Skin of body (tissue), 2 donors: ENCODE results near the gene TCL1A. TPM values are rescaled to one million over a fixed set of nuclear protein-coding genes. Genes with fewer than 3 reads are reported as not detected.

Experiments
- DNase-seq: peaks from one replicate; lab custom pipeline; 2025; lab: John Stamatoyannopoulos, UW
- total RNA-seq: library from RNA; depleted of rRNA; stranded (reverse); fragments of >200 nt; gene quantifications from one replicate; pipeline ENCODE4 v1.2.3, GENCODE V29; 2014

The TCL1A gene
- total RNA-seq, 1 donor from 2014 or later, result 1.7 TPM

DNA sequence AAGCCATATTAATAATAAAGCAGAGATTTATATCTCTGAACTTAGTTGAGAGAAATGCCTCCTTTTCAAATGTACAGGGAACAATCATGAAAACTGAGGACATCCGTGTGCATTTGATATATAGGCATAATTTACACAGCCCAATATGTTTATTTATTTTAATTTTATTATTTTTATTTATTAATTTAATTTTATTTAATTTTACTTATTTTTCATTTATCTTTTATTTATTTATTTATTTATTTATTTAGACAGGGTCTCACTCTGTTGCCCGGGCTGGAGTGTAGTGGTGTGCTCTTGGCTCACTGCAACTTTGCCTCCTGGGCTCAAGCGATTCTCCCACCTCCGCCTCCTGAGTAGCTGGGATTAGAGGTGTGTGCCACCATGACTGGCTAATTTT lies 8.4 kb downstream of the TCL1A start:
- DNase-seq, result no peak

DNA sequence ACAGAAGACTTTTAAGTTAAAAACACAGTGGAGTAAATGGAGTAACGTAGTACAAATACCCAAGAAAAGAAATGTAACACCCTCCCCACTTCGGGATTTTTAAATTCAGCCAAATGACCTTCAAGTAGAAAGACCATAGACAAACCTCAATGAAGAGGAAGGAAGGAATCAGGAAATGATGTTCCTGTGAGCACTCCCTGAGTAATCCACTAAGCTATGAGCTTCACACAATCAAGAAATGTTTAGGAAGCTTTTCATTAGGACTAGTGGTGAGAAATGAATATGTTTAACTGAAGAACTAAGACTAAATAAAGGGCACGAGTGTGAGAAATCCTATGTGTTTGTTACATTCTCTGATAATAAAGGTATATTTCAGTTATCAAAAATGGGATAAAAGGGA lies 10.1 kb downstream of the TCL1A start:
- no peak for DNase-seq

DNA sequence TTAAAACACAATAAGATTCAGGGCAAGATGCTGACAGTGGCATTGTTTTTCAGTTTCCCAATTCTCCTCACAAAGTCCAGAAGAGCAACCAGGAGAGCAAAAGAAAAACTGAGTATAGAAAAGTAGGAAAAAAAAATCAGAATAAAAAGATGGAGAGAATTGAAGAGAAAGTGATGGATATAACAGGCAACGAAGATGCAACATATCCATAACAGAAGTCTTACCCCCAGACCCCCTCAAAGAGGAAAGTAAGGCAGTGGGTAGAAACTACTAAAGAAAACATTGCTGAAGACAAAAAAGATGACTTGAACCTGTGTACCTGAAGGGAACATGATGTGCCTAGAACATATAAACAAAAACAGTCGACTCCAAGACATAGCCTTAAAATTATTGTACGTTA lies 10.6 kb downstream of the TCL1A start:
- no peak for DNase-seq

DNA sequence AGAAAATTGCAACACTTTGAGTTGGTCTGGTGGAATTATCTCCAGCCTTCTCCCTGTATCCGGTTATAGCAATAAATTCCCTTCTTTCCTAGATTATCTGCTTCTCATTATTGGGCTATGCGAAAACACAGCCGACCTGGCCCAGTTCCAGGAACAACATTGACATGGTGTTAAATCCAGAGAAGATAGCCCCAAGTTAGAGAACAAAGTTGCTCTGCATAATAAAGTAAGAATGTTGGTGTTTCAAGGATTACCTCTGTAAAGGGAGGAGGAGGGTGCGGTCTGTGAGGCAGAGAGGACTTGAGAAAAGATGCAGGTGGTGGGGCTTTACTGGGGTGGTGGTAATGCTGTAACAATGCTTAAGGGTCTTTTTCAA lies 12.1 kb downstream of the TCL1A start:
- no peak for DNase-seq

- no peak for DNase-seq
Measured at GRCh38 chr14:95700221-95700976, 13.5 kb downstream of the TCL1A start.

- DNase-seq, result no peak
Measured at GRCh38 chr14:95699412-95699811, 14.5 kb downstream of the TCL1A start.

DNA sequence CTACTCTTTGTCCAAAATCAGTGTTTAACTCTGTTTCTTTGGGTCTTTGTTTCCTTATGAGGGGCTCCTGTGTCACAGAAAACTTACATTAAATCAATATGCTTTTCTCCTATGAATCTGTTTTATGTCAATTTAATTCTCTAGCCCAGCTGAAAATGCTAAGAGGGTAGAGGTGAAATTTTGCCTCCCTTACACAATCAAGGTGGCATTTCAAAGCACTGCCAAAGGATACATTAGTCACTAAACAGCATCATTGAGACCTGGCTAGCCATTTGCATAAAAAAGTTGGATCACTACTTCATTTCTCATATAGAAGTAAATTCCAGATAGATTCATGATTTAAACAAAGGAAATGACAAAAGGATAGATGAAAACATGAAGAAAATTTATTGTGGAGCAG lies 15.6 kb downstream of the TCL1A start:
- no peak for DNase-seq

- no peak for DNase-seq
Measured at GRCh38 chr14:95697764-95698163, 16.2 kb downstream of the TCL1A start.

DNA sequence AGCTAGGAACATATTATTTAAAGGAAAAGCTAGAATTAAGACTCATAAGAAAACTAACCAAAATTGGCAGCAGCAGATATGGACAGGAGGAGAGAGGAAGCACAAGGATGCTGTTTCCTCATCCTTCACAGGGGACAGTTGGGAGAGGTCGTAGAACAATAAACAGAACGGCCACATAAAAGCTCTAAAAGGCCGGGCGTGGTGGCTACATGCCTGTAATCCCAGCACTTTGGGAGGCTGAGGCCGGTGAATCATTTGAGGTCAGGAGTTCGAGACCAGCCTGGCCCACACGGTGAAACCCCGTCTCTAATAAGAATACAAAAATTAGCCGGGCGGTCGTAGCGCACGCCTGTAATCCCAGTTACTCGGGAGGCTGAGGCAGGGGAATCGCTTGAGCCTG lies 17.2 kb downstream of the TCL1A start:
- DNase-seq, result no peak

DNA sequence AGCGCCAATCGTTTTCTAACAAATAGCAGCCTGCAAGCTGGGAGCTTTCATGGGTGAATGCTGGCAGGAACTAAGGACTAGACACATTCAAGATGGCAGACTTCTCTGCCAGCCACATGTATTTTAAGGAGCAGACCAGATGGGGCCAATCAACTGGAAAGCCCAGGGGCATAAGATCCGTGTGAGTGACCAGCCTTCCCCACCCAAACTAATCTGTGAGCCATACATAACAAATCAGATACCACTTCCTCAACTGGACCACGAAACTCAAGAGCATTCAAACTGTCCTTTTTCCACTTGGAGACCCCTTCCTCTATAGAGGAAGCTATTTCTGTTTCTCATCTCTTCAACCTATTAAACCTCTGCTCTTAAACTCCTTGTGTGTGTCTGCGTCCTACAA lies 18.0 kb downstream of the TCL1A start:
- DNase-seq, result no peak

DNA sequence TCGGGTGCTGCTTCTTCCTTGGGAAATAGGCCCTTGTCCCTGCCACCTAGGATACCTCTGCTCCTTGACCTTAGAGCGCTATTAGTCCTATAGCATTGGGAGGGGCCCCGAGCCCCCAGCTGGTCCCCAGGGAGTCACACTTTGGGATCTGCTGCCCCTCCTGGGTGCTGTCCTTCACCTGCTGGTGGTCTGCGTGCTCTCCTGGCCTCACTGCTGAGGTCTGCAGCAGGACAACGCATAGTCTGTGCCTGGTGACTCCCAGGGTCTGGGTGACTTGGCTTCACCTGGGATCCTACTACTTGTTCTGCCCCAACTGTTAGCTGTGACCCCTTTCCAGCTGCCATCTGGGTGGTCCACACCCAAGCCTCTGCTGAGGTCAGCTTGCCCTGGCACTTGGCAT lies 18.9 kb downstream of the TCL1A start:
- DNase-seq, result no peak

DNA sequence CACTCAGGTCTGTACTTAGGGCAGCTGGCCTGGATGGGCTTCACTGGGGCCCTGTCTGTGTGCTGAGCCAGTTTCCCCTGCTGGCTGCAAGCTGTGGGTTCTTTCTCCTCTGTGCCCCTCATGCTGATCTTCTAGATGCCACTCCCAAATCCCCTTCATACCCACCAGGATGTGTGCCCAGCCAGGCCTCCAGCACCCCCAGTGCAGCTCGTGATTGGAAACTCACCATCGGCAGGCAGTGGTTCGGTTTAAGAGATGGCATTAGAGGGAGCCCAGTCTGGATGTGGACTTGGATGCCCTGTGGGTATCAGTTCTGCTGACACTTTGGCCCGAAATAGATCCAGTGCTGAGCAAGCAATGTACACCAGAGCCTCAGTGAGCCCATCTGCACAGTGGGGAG lies 21.8 kb downstream of the TCL1A start:
- no peak for DNase-seq

GRCh38 chr14:95691591-95691990 lies 22.3 kb downstream of the TCL1A start:
- DNase-seq, result no peak

DNA sequence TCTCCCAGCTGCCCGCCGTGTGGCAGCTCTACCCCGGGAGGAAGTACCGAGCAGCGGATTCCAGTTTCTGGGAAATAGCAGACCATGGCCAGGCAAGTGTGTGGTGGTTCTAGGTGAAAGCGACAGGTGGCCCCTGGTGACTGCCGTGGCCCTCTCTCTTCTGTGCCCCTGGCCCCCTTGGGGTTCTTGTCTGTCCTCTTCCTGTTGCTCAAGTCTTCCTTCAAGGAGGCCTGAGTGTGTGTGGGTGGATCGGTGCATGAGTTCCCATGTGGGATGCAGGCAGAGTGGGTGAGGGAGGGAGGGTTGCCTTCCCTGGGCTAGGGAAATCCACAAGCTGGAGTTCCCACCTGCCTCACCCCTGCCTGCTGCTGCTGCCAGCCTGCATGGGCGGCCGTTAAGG lies 23.1 kb downstream of the TCL1A start:
- no peak for DNase-seq

- no peak for DNase-seq
Measured at GRCh38 chr14:95689441-95689840, 24.5 kb downstream of the TCL1A start.

DNA sequence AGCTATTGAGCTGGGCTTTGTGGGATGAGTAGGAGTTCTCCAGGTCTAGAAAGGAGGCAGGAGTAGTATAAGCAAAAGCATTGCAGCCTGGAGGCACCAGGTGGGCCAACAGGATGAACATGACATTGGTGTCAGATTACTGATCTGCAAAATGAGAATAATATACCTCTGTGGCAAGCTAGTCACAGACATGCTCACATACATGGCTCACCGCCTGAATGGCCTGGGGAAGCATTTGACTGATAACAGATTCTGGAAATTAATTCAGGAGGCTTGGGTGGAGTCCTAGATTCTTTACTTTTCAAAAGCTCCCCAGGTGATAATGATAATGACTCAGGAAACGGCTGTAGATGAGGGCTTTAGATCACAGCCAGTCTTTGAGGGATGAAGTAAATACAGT lies 27.0 kb downstream of the TCL1A start:
- DNase-seq, result no peak

DNA sequence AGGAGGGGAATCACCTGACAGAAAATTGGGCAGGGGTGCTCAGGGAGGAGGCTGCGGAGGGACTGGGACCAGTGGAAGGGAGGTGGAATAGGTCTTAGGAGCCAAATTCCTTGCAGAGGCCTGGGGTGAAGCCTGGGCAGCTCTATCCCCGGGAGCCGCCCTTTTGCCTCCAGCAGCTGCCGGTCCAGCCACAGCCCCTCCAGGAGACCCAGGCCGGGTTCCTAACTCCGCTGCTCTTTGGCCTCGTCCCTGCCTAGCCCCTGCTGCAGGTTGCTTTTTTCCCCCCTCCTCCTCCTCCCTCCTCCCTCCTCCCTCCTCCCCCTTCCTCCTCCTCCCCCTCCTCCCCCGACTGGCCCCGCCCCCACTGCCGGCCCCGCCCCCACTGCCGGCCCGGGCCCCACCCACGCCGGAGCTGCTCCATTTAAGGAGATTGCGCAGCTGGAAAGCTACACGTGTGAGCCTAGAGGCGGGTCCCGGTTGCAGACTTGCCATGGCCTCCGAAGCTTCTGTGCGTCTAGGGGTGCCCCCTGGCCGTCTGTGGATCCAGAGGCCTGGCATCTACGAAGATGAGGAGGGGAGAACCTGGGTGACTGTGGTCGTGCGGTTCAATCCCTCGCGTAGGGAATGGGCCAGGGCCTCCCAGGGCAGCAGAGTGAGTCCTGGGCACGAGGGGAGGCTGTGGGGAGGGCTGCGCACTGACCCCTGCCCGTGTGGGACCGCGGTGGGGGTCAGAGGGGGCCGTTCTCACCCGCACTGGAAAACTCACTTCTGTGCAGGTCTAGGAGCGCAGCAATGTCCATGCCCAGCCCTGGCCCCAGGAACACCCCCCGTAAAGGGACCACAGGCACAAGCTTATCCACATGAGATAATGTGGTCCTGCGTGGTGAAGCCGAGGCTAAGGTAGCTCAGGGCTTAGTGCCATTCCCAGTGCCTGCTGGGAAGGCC lies 27.7 kb downstream of the TCL1A start, which contains the start of gene TCL1B:
Gene TCL1B, plus strand, starts transcription at position 449 of the 945 bp plus-strand sequence. Its CDS starts 42 bp downstream, at position 491.
- no peak for DNase-seq

DNA sequence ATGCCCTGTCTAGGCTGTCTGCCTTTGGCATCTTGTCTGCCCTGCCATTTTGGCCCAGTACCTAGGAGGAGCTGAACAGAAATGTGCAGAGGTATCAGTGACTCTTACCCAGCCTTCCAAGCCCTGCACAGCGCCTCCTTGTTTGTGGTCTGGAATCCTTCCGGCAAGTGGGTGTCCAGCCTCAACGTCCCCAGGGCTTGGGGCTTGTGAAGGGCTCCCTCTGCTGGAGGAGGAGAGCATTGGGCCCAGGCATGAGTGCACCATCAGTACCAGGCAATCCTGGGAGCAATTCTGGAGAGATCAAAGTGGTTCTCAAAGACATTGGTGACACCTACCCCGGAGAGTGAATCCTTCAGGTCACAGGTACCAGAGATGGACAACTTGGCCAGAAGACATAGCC lies 30.1 kb downstream of the TCL1A start:
- DNase-seq, result no peak

DNA sequence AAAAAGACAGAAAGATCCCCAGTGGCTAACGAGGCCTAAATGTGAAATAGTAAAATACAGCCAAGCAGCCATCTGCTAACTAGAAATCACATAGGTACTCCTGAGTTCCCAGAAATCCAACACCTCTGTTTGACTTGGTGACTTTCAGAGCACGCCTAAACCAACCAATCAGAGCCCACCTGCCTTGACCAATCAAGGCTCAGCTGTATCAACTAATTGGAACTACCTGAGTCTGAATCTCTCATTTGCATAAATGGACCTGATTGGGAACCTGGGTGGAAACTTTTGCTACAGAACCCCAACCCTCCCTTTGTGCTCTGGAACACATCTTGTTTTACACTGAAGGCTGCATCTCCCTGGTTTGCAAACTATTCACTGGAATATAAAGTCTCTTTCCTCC lies 32.8 kb downstream of the TCL1A start:
- no peak for DNase-seq

DNA sequence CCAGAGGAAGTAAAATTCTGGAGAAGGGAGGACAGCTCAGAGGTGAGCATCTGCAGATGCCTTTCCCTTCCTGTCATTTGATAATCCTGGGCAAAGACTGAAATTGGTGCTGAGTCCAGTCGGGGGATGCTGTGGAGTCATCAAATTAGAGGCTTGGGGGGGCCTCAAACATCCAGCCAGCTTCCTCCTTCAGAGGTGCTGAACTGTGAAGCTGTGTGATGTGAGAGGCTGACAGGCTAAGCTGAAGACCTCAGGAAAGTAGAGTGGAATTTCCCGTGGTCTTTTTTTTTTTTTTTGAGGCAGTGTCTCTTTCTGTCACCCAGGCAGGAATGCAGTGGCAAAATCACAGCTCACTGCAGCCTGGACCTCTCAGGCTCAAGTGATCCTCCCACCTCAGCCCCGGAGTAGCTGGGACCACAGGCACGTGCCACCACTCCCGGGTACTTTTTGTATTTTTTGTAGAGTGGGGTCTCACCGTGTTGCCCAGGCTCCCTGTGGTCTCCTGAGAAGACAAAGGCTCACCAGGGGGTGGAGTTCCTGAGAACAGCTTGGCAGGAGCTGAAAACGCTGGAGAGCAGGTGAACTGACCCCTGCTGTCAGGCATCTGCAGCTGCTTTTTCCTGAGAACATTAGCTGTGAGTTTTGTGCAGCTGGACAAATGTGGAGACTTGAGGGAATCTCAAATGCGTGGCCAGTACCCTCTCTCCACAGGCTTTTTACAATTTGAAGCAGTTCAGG lies 33.8 kb downstream of the TCL1A start:
- no peak for DNase-seq

DNA sequence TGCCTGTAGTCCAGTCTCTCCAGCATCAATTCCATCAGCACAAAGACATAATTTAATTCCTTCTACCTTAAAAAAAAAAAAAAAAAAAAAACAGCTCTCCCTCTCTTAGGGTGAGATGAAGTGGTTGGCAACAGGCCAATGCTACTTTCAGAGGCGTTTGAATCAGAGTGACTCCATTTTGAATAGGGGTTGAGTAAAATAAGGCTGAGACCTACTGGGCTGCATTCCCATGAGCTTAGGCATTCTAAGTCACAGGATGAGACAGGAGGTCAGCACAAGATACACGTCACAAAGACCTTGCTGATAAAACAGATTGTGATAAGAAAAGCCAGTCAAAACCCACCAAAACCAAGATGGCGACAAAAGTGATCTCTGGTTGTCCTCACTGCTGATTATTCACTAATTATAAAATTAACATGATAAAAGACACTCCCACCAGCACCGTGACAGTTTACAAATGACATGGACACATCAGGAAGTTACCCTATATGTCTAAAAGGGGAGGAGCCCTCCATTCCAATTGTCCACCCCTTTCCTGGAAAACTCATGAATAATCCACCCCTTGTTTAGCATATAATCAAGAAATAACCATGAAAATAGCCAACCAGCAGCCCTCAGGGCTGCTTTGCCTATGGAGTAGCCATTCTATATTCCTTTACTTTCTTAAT lies 34.6 kb downstream of the TCL1A start:
- no peak for DNase-seq
